A673 (cell line): ENCODE measurements around the gene PTP4A2. TPM values are rescaled to one million over a fixed set of nuclear protein-coding genes. Genes with fewer than 3 reads are reported as not detected.
A peak's percentile ranks its signal among the peaks of the same experiment; 100 is the strongest.

Experiments
- Bru-seq: library from RNA; stranded (reverse); fragments of 400-500 nt; gene quantifications from one replicate; lab custom pipeline; 2021; lab: Mats Ljungman, UMichigan
- BruChase-seq, 2 experiments: library from RNA; stranded (reverse); fragments of 400-500 nt; gene quantifications; one replicate each; lab custom pipeline; 2021; lab: Mats Ljungman, UMichigan
- BruUV-seq: library from RNA; stranded (reverse); fragments of 400-500 nt; replicated peaks from 2 replicates; lab custom pipeline; 2021; lab: Mats Ljungman, UMichigan
- CTCF ChIA-PET: fragments of 300-600 bp; sonication (Branson Sonifier 250); formaldehyde crosslinking; loops from one replicate; lab custom pipeline; 2022; ENCODE audit warnings: antibody characterized with exemption; lab: Charles Lee
- POLR2A ChIA-PET: fragments of 300-600 bp; sonication (Branson Sonifier 250); formaldehyde crosslinking; loops from one replicate; lab custom pipeline; 2022; ENCODE audit warnings: antibody characterized with exemption; ENCODE audit not compliant: low non-redundant PET; lab: Charles Lee
- DNase-seq: peaks from one replicate; pipeline ENCODE4 v3.0.0-alpha.2; 2015; ENCODE audit warnings: low spot score
- H3K27ac ChIP-seq: fragments of 200-600 bp; sonication (generic); 2 replicates; pipeline ENCODE4 v1.5.1; 2016; ENCODE audit warnings: mixed run types, low read depth, mild to moderate bottlenecking, mixed read lengths, antibody characterized with exemption, low read length; ENCODE audit not compliant: poor library complexity, severe bottlenecking
- H3K27me3 ChIP-seq: fragments of 200-600 bp; sonication (generic); replicated peaks from 2 replicates; pipeline ENCODE4 v1.6.1; 2017; ENCODE audit warnings: mixed run types, low read depth, mild to moderate bottlenecking, mixed read lengths, antibody characterized with exemption, low read length; ENCODE audit not compliant: insufficient read depth, poor library complexity
- H3K36me3 ChIP-seq: fragments of 200-600 bp; sonication (generic); 2 replicates; pipeline ENCODE4 v1.6.1; 2016; ENCODE audit warnings: mixed run types, mild to moderate bottlenecking, mixed read lengths, antibody characterized with exemption, low read length; ENCODE audit not compliant: insufficient read depth, poor library complexity, severe bottlenecking
- H3K4me1 ChIP-seq: fragments of 200-600 bp; sonication (generic); 2 replicates; pipeline ENCODE4 v1.6.1; 2017; ENCODE audit warnings: mixed run types, mild to moderate bottlenecking, mixed read lengths, antibody characterized with exemption, low read length; ENCODE audit not compliant: insufficient read depth, poor library complexity, severe bottlenecking
- H3K4me3 ChIP-seq: fragments of 200-600 bp; sonication (generic); 2 replicates; pipeline ENCODE4 v1.5.1; 2016; ENCODE audit warnings: low read depth, mixed run types, mild to moderate bottlenecking, mixed read lengths, low read length; ENCODE audit not compliant: poor library complexity, severe bottlenecking
- H3K9me3 ChIP-seq: fragments of 200-600 bp; sonication (generic); 2 replicates; pipeline ENCODE4 v1.6.1; 2016; ENCODE audit warnings: mixed run types, low read depth, mild to moderate bottlenecking, mixed read lengths, antibody characterized with exemption, low read length; ENCODE audit not compliant: poor library complexity, severe bottlenecking
- EZH2 ChIP-seq: fragments of 200-600 bp; sonication (generic); IDR thresholded peaks from 2 replicates; pipeline ENCODE4 v1.6.1; 2017; ENCODE audit warnings: borderline replicate concordance, low read depth, mild to moderate bottlenecking, mixed read lengths, antibody characterized with exemption, low read length; ENCODE audit not compliant: poor library complexity, severe bottlenecking
- intact Hi-C: fragments of 100-400 bp; cut with micrococcal nuclease; formaldehyde crosslinking; loops from one replicate; pipeline ENCODE4 v1.10.0; 2022; ENCODE audit not compliant: unreplicated experiment
- long read RNA-seq: library from polyadenylated mRNA; stranded (forward); transcript quantifications from one replicate; pipeline ENCODE4 v2.0.0, GENCODE V29; 2022
- total RNA-seq: library from RNA; stranded (reverse); gene quantifications from 2 replicates; pipeline ENCODE4 v1.2.3, GENCODE V29; 2021
- TF ChIP-seq, protein P1 (sequence below): fragments of 300-800, 200-600 bp; sonication (generic); conservative IDR thresholded peaks from 2 replicates; pipeline ENCODE4 v1.5.1; 2017; ENCODE audit warnings: low read depth, mild to moderate bottlenecking, antibody characterized with exemption, low read length, moderate library complexity, mixed read lengths

PTP4A2 gene
- total RNA-seq (256 and 283 TPM in 2 replicates), Bru-seq, nascent RNA (percentile 96 among the genes with signal in this experiment), BruChase-seq, experiment 1, labeled RNA remaining after a 2-hour chase (percentile 98 among the genes with signal in this experiment), BruChase-seq, experiment 2, labeled RNA remaining after a 6-hour chase (percentile 99 among the genes with signal in this experiment)
- long read RNA-seq, transcript PTP4A2-221 (6 exons, 3,921 nt) = major isoform, 231 of 311 reads
- long read RNA-seq, partial matches to known transcripts = 1 of 311 reads
- long read RNA-seq, other reads (novel, unspliced or antisense) = 77 of 311 reads

DNA sequence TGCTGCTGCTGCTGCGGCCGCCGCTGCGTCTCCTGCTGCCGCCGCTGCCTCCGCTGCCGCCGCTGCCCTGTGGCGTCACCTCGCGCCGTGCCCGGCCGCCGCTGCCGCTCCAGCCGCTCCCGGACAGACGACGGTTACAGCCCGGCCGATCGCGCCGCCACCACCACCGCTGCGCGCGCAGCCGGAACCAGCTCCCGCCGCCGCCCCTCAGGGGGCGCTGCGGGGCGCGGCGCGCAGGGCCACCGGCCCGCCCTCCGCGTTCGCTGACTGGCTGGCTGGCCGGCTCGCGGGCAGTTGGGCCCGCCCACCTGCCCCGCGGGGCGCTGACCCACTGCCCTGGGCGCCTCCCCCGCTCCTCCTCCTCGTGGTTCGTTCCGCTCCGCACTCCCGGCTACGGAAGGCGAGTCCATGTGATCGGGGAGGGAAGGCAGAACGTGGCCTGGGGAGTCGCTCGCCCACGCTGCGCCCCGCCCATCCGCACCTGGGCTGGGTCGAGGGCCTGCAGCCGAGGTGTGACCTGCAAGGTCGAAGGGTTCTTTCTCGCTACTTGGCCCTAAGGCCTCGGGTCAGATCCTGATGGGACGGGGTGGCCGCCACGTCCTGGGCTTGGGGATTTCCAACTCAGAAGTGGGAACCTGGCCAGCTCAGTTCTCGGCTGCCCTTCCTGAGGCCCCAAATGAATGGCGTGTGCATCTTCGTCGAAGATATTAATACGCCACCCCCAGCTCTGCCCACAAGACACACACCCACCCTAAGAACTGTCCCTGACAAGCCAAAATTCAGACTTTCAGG, at the start of gene PTP4A2:
TSS of gene PTP4A2 (minus strand) at position 185 of the 792 bp plus-strand sequence. CDS start 19,303 bp downstream, outside the sequence.
- Histone ChIP-seq H3K4me3 (peak within 1 kb of the TSS; percentile 79), H3K9me3 (no peaks in the 10 kb centered on the region), H3K4me1 (peaks cover 58% of the 10 kb centered on the region), H3K27ac (peak within 1 kb of the TSS; percentile 86), H3K36me3 (no peaks in the 10 kb centered on the region), H3K27me3 (no peaks in the 10 kb centered on the region)
- BruUV-seq = no TSS peak
- TF ChIP-seq EZH2 = no peak
- TF ChIP-seq, protein P1, sequence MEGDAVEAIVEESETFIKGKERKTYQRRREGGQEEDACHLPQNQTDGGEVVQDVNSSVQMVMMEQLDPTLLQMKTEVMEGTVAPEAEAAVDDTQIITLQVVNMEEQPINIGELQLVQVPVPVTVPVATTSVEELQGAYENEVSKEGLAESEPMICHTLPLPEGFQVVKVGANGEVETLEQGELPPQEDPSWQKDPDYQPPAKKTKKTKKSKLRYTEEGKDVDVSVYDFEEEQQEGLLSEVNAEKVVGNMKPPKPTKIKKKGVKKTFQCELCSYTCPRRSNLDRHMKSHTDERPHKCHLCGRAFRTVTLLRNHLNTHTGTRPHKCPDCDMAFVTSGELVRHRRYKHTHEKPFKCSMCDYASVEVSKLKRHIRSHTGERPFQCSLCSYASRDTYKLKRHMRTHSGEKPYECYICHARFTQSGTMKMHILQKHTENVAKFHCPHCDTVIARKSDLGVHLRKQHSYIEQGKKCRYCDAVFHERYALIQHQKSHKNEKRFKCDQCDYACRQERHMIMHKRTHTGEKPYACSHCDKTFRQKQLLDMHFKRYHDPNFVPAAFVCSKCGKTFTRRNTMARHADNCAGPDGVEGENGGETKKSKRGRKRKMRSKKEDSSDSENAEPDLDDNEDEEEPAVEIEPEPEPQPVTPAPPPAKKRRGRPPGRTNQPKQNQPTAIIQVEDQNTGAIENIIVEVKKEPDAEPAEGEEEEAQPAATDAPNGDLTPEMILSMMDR = no peak; the same call in 1 of the 2 replicates
- POLR2A ChIA-PET = interaction anchor here (0.6 kb wide), 1 partner anchor 310 kb away, joined by 3 read pairs; no protein-coding TSS in a partner anchor
- intact Hi-C loops = no loop called here
- CTCF ChIA-PET = interaction anchor here (0.6 to 1.1 kb wide), 5 partner anchors 12 to 134 kb away, joined by 3 to 6 read pairs (median 3); no protein-coding TSS in a partner anchor
- peak; percentile 95 for DNase-seq

DNA sequence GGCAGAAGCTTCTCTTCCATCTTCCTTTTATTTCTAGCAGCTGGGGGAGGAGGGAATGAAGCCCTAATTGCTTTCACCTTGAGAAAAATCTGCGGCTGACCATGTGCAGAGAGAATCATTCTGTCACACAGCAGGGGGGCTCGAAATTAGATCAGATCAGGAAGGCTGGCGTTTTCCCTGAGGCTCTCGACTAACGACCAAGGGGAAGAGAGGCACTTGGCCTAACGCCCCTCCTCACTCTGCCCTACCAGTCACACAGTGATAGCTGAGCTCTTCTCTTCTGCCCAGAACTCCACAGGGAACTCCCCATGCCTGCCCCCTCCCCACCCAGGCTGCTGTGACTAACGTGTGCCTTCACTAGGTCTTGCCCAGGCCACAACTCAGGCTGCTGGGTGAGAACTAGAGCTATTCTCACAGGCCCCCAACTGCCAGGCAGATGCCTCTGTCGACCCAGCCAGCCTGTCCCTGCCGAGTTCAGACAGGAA, 49.0 kb upstream of the PTP4A2 start:
- peaks cover 18% of the 10 kb centered on the region for H3K4me1 ChIP-seq
- BruUV-seq = no TSS peak
- no peak for TF ChIP-seq EZH2
- TF ChIP-seq, protein P1 = no peak
- ChIA-PET CTCF (no interaction called here), POLR2A (interaction anchor here (0.5 kb wide), 1 partner anchor 133 kb away, joined by 3 read pairs; no protein-coding TSS in a partner anchor)
- no peaks in the 10 kb centered on the region for H3K9me3 ChIP-seq
- H3K36me3 ChIP-seq = no peaks in the 10 kb centered on the region
- no peaks in the 10 kb centered on the region for H3K27me3 ChIP-seq
- intact Hi-C loops = no loop called here
- peak; percentile 32 for DNase-seq
- H3K27ac ChIP-seq = no peak overlapping the region
- H3K4me3 ChIP-seq = no peak overlapping the region

DNA sequence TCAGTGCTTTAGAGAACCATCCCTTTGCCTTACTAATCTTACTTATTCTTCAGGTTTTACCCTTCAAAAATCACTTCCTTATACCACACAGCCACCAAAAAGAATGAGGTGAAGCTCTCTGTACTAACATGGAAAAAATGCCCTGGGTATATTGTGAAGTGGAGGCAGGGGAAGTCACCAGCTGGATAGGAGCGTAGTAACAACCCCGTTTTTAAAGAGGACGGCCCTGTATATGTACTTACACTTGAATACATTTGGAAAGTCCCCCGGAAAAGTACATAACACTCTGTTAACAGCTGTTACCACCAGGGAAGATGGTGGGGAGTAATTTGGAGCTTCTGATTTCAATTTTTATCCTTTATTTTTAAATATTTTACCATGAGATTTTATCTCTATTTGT, 47.3 kb upstream of the PTP4A2 start:
- peaks cover 26% of the 10 kb centered on the region for H3K4me1 ChIP-seq
- DNase-seq = no peak
- CTCF ChIA-PET = no interaction called here
- H3K36me3 ChIP-seq = no peaks in the 10 kb centered on the region
- H3K4me3 ChIP-seq = no peak overlapping the region
- H3K9me3 ChIP-seq = no peaks in the 10 kb centered on the region
- POLR2A ChIA-PET = no interaction called here
- BruUV-seq = no TSS peak
- TF ChIP-seq EZH2 = no peak
- TF ChIP-seq, protein P1 = no peak
- no peaks in the 10 kb centered on the region for H3K27me3 ChIP-seq
- intact Hi-C loops = no loop called here
- peak overlapping the region; percentile 66 for H3K27ac ChIP-seq
